SK-N-SH treated with all-trans-retinoic acid at 6 μM for 48 hours (cell line): ENCODE measurements around the gene MPZL2.

ENCODE experiments used
- ATAC-seq: fragments of 200-7000 bp; cut with Tn5 transposase; 3 replicates; pipeline ENCODE4 v1.9.1; 2020; ENCODE audit warnings: mild to moderate bottlenecking, moderate library complexity
- ARNTL ChIP-seq: fragments of 450-650 bp; formaldehyde crosslinking; IDR thresholded peaks from 2 replicates; pipeline ENCODE4 v1.5.0; 2020; ENCODE audit warnings: low read depth, mild to moderate bottlenecking, moderate library complexity, borderline replicate concordance
- BACH2 ChIP-seq: fragments of 250-450 bp; sonication (Bioruptor Pico); IDR thresholded peaks from 2 replicates; pipeline ENCODE4 v1.9.0; 2021; ENCODE audit warnings: mild to moderate bottlenecking, borderline replicate concordance
- CREB5 ChIP-seq: fragments of 250-450 bp; sonication (Bioruptor Pico); IDR thresholded peaks from 2 replicates; pipeline ENCODE4 v1.5.1; 2020; ENCODE audit warnings: low read depth, mild to moderate bottlenecking, moderate library complexity
- CSRNP3 ChIP-seq: fragments of 250-450 bp; sonication (Bioruptor Pico); IDR thresholded peaks from 2 replicates; pipeline ENCODE4 v1.5.1; 2021; ENCODE audit warnings: mild to moderate bottlenecking, moderate library complexity
- ESRRG ChIP-seq: fragments of 250-450 bp; sonication (Bioruptor Pico); IDR thresholded peaks from 2 replicates; pipeline ENCODE4 v1.6.1; 2021; ENCODE audit warnings: mild to moderate bottlenecking
- GLIS3 ChIP-seq: fragments of 250-450 bp; sonication (Bioruptor Pico); IDR thresholded peaks from 2 replicates; pipeline ENCODE4 v1.5.0; 2020; ENCODE audit warnings: mild to moderate bottlenecking, moderate library complexity
- OSR1 ChIP-seq: fragments of 250-450 bp; sonication (Bioruptor Pico); IDR thresholded peaks from 2 replicates; pipeline ENCODE4 v1.8.0; 2022; ENCODE audit warnings: moderate library complexity, mild to moderate bottlenecking, inconsistent platforms
- POU6F1 ChIP-seq: fragments of 250-450 bp; sonication (Bioruptor Pico); IDR thresholded peaks from 2 replicates; pipeline ENCODE4 v1.8.0; 2021; ENCODE audit warnings: low read depth, mild to moderate bottlenecking, moderate library complexity, borderline replicate concordance
- RARB ChIP-seq: fragments of 250-450 bp; sonication (Bioruptor Pico); IDR thresholded peaks from 2 replicates; pipeline ENCODE4 v1.8.0; 2021; ENCODE audit warnings: mild to moderate bottlenecking, moderate library complexity
- SNAI2 ChIP-seq: fragments of 250-450 bp; sonication (Bioruptor Pico); IDR thresholded peaks from 2 replicates; pipeline ENCODE4 v1.5.0; 2020; ENCODE audit warnings: mild to moderate bottlenecking, moderate library complexity
- TCF4 ChIP-seq: fragments of 250-450 bp; sonication (Bioruptor Pico); IDR thresholded peaks from 2 replicates; pipeline ENCODE4 v1.8.0; 2021; ENCODE audit warnings: mild to moderate bottlenecking, moderate library complexity, borderline replicate concordance
- TOX ChIP-seq: fragments of 250-450 bp; sonication (Bioruptor Pico); IDR thresholded peaks from 2 replicates; pipeline ENCODE4 v1.8.0; 2021; ENCODE audit warnings: mild to moderate bottlenecking, moderate library complexity, borderline replicate concordance
- ZC3H10 ChIP-seq: fragments of 250-450 bp; sonication (Bioruptor Pico); IDR thresholded peaks from 2 replicates; pipeline ENCODE4 v1.5.1; 2021; ENCODE audit warnings: mild to moderate bottlenecking, moderate library complexity
- ZFP3 ChIP-seq: fragments of 250-450 bp; sonication (Bioruptor Pico); IDR thresholded peaks from 2 replicates; pipeline ENCODE4 v1.5.0; 2020; ENCODE audit warnings: mild to moderate bottlenecking, moderate library complexity
- ZFP30 ChIP-seq: fragments of 450-650 bp; formaldehyde crosslinking; IDR thresholded peaks from 2 replicates; pipeline ENCODE4 v1.5.0; 2022; ENCODE audit warnings: mild to moderate bottlenecking, moderate library complexity
- ZNF565 ChIP-seq: fragments of 450-650 bp; formaldehyde crosslinking; conservative IDR thresholded peaks from 2 replicates; pipeline ENCODE4 v1.5.0; 2020; ENCODE audit warnings: low read depth, mild to moderate bottlenecking, moderate library complexity
- ZNF70 ChIP-seq: fragments of 450-650 bp; formaldehyde crosslinking; IDR thresholded peaks from 2 replicates; pipeline ENCODE4 v1.5.0; 2020; ENCODE audit warnings: mild to moderate bottlenecking, moderate library complexity
- ZNF8 ChIP-seq: fragments of 450-650 bp; formaldehyde crosslinking; IDR thresholded peaks from 2 replicates; pipeline ENCODE4 v1.5.0; 2020; ENCODE audit warnings: mild to moderate bottlenecking, moderate library complexity
- TF ChIP-seq, protein P1 (sequence below): fragments of 250-450 bp; sonication (Bioruptor Pico); IDR thresholded peaks from 2 replicates; pipeline ENCODE4 v1.5.0; 2020; ENCODE audit warnings: mild to moderate bottlenecking, moderate library complexity

Gene MPZL2

DNA sequence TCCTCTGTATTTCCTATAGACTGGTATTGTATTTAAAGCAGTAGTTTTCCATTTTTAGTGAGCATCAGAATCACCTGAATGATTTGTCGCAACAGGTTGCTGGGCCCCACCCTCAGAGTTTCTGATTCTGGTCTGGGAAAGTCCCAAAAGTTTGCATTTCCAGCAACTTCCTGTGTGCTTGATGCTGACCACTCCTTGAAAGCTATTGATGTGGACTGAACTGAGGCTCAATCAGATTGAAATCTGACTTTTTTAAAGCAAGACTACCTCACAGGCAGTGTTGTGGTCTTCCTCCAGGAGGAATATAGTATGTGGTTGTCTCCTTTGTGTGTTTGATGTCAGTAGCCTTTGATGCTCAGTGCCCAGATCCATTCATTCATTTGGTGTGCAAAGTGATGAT lies 17.2 kb upstream of the MPZL2 start:
- no peak for ATAC-seq
- TF ChIP-seq CREB5 (no peak), ZNF70 (CRISPR knock-in tag) (no peak), ZFP30 (CRISPR knock-in tag) (no peak), POU6F1 (CRISPR knock-in tag) (no peak), ZNF565 (CRISPR knock-in tag) (no peak), RARB (CRISPR knock-in tag) (no peak), ARNTL (CRISPR knock-in tag) (no peak), BACH2 (CRISPR knock-in tag) (no peak), SNAI2 (no peak), ZFP3 (no peak)
- TF ChIP-seq, protein P1, sequence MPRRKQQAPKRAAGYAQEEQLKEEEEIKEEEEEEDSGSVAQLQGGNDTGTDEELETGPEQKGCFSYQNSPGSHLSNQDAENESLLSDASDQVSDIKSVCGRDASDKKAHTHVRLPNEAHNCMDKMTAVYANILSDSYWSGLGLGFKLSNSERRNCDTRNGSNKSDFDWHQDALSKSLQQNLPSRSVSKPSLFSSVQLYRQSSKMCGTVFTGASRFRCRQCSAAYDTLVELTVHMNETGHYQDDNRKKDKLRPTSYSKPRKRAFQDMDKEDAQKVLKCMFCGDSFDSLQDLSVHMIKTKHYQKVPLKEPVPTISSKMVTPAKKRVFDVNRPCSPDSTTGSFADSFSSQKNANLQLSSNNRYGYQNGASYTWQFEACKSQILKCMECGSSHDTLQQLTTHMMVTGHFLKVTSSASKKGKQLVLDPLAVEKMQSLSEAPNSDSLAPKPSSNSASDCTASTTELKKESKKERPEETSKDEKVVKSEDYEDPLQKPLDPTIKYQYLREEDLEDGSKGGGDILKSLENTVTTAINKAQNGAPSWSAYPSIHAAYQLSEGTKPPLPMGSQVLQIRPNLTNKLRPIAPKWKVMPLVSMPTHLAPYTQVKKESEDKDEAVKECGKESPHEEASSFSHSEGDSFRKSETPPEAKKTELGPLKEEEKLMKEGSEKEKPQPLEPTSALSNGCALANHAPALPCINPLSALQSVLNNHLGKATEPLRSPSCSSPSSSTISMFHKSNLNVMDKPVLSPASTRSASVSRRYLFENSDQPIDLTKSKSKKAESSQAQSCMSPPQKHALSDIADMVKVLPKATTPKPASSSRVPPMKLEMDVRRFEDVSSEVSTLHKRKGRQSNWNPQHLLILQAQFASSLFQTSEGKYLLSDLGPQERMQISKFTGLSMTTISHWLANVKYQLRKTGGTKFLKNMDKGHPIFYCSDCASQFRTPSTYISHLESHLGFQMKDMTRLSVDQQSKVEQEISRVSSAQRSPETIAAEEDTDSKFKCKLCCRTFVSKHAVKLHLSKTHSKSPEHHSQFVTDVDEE (CRISPR knock-in tag) = no peak

DNA sequence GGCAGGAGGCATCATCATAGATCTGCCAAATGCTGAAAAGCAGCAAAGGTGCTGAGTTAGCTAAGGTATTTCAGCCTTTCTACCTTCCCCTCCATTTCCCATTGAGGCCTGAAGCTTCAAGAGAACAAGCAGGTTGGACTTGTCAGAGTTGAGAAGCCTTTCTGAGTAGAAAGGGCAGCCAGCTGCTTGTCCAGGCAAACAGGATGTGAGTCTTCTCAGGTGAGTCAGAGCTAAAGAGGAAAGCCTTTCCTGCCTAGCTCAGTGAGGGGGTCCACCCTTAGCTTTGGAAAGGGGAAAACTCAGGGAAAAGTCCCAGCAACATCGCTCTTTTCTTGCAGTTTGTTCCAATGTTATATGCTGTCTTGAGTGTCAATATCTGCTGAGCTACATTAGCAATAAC lies 13.2 kb upstream of the MPZL2 start:
- TF ChIP-seq ZNF8 (CRISPR knock-in tag) (no peak), SNAI2 (no peak), OSR1 (CRISPR knock-in tag) (no peak), RARB (CRISPR knock-in tag) (no peak), ESRRG (CRISPR knock-in tag) (no peak), POU6F1 (CRISPR knock-in tag) (no peak), TCF4 (CRISPR knock-in tag) (no peak), GLIS3 (CRISPR knock-in tag) (no peak)
- TF ChIP-seq, protein P1 (CRISPR knock-in tag) = no peak
- ATAC-seq = no peak

DNA sequence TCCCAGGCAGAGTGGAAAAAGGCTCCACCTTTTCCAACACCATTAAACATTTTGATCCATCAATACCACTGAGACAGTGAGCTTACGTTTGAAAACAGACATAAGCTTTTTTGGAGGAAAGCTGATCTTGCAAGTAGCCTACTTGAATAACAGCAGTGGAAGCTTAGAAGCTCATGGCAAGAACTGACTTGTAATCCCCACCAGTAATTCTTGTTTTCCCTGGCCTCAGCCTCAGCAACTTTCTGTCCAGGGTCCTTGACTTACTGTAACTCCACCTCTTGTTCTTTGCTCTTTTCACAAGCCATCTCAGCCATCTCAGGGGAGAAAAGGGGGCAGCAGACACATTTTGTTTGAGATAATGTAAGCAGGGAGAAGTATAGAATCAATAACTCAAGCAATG lies 12.3 kb upstream of the MPZL2 start:
- no peak for ATAC-seq
- TF ChIP-seq ZFP3 = no peak
- TF ChIP-seq ZNF565 (CRISPR knock-in tag) = no peak
- TF ChIP-seq ESRRG (CRISPR knock-in tag) = no peak
- TF ChIP-seq TOX = no peak
- TF ChIP-seq, protein P1 (CRISPR knock-in tag) = no peak
- TF ChIP-seq GLIS3 (CRISPR knock-in tag) = no peak
- no peak for TF ChIP-seq ZNF70 (CRISPR knock-in tag)
- no peak for TF ChIP-seq TCF4 (CRISPR knock-in tag)
- no peak for TF ChIP-seq CREB5
- no peak for TF ChIP-seq CSRNP3
- no peak for TF ChIP-seq ZFP30 (CRISPR knock-in tag)
- TF ChIP-seq ARNTL (CRISPR knock-in tag) = no peak
- no peak for TF ChIP-seq ZC3H10
